ENCODE data around the gene AAK1. TPM values are rescaled to one million over a fixed set of nuclear protein-coding genes. Genes with fewer than 3 reads are reported as not detected.
A peak's percentile ranks its signal among the peaks of the same experiment; 100 is the strongest.

Gene AAK1
- total and polyA plus RNA-seq, 4 donors = 10.0 to 56.2 (median 27.3) TPM

GRCh38 chr2:69579536-69579935 lies 64.0 kb downstream of the AAK1 start:
- TF ChIP-seq CTCF (IDR thresholded peaks at IDR 0.05; ENCODE audit: control extremely low read depth, extremely low read depth) = no peak
- 46 to 75% methylated on average over 3 of the region's 3 CpGs for whole genome bisulfite sequencing, 2 donors
- ATAC-seq (ENCODE audit: insufficient read depth, low FRiP score) = no peak

GRCh38 chr2:69578198-69578540 lies 65.4 kb downstream of the AAK1 start:
- H3K4me1 ChIP-seq (ENCODE audit: control insufficient read depth in 5 of 5, insufficient read depth in 5 of 5, low read length in 5 of 5) = peaks cover 0 to 26% (median 10%) of the 10 kb centered on the region in 5 donors
- TF ChIP-seq CTCF (IDR thresholded peaks at IDR 0.05; ENCODE audit: control extremely low read depth, extremely low read depth) = no peak
- WGBS, 2 donors = 93 to 96% methylated on average over 2 of the region's 2 CpGs
- no peaks in the 10 kb centered on the region for H3K36me3 ChIP-seq (ENCODE audit: control insufficient read depth in 4 of 4, insufficient read depth in 4 of 4, low read length in 4 of 4)
- no peak for ATAC-seq (ENCODE audit: insufficient read depth, low FRiP score)
- no peak for DNase-seq
- no peaks in the 10 kb centered on the region for H3K27me3 ChIP-seq (ENCODE audit: control insufficient read depth in 3 of 3, insufficient read depth in 3 of 3, low read length in 2 of 3)
- H3K9me3 ChIP-seq (ENCODE audit: control insufficient read depth in 4 of 4, insufficient read depth in 3 of 4, low read length in 3 of 4) = no peaks in the 10 kb centered on the region
- no peak overlapping the region for H3K9ac ChIP-seq (ENCODE audit: insufficient read depth in 1 of 2, low read length in 2 of 2)
- H3K4me3 ChIP-seq = no peak overlapping the region
- no peak overlapping the region for H3K27ac ChIP-seq (ENCODE audit: low read depth in 1 of 2, low read length in 1 of 2)

More at GRCh38 chr2:69579536-69579935, 64.0 kb downstream of the AAK1 start:
- H3K36me3 ChIP-seq (ENCODE audit: control insufficient read depth in 4 of 4, insufficient read depth in 4 of 4, low read length in 4 of 4) = no peaks in the 10 kb centered on the region
- H3K9me3 ChIP-seq (ENCODE audit: control insufficient read depth in 4 of 4, insufficient read depth in 3 of 4, low read length in 3 of 4) = no peaks in the 10 kb centered on the region
- H3K27me3 ChIP-seq (ENCODE audit: control insufficient read depth in 3 of 3, insufficient read depth in 3 of 3, low read length in 2 of 3) = no peaks in the 10 kb centered on the region
- no peak for DNase-seq
- no peak overlapping the region for H3K27ac ChIP-seq (ENCODE audit: low read depth in 1 of 2, low read length in 1 of 2)
- H3K4me3 ChIP-seq = no peak overlapping the region
- no peak overlapping the region for H3K9ac ChIP-seq (ENCODE audit: insufficient read depth in 1 of 2, low read length in 2 of 2)
- peaks cover 0 to 36% (median 10%) of the 10 kb centered on the region in 5 donors for H3K4me1 ChIP-seq (ENCODE audit: control insufficient read depth in 5 of 5, insufficient read depth in 5 of 5, low read length in 5 of 5)

GRCh38 chr2:69577467-69578197 lies 65.9 kb downstream of the AAK1 start:
- WGBS, 2 donors = 58 to 79% methylated on average over 5 of the region's 5 CpGs
- Histone ChIP-seq H3K9me3 (ENCODE audit: control insufficient read depth in 4 of 4, insufficient read depth in 3 of 4, low read length in 3 of 4) (no peaks in the 10 kb centered on the region), H3K4me3 (no peak overlapping the region), H3K27ac (ENCODE audit: low read depth in 1 of 2, low read length in 1 of 2) (peak overlapping the region; percentile 20 to 26), H3K9ac (ENCODE audit: insufficient read depth in 1 of 2, low read length in 2 of 2) (no peak overlapping the region), H3K4me1 (ENCODE audit: control insufficient read depth in 5 of 5, insufficient read depth in 5 of 5, low read length in 5 of 5) (peaks cover 0 to 24% (median 11%) of the 10 kb centered on the region in 5 donors), H3K36me3 (ENCODE audit: control insufficient read depth in 4 of 4, insufficient read depth in 4 of 4, low read length in 4 of 4) (no peaks in the 10 kb centered on the region), H3K27me3 (ENCODE audit: control insufficient read depth in 3 of 3, insufficient read depth in 3 of 3, low read length in 2 of 3) (no peaks in the 10 kb centered on the region)
- ATAC-seq (ENCODE audit: insufficient read depth, low FRiP score) = no peak
- no peak for TF ChIP-seq CTCF (IDR thresholded peaks at IDR 0.05; ENCODE audit: control extremely low read depth, extremely low read depth)
- DNase-seq = no peak

Data from lung (tissue), 12 donors.